Naive thymus-derived CD8-positive, alpha-beta T cell (primary cell): ENCODE data around the gene ZBTB48. TPM values are rescaled to one million over a fixed set of nuclear protein-coding genes. Genes with fewer than 3 reads are reported as not detected.

ENCODE experiments used
- ATAC-seq, 2 donors: fragments of 150-1000 bp; cut with Tn5 transposase in 1 of 2; sonication (Bioruptor Pico), chemical (Tn5 transposase) in 1 of 2; 1 replicate in 1 of 2; 2 replicates in 1 of 2; pipeline ENCODE4 v1.10.0; 2021; ENCODE audit warnings: mild to moderate bottlenecking in 2 of 2, moderate library complexity in 2 of 2
- POLR2A ChIA-PET: fragments of 350-600 bp; sonication (Branson Sonifier 250); formaldehyde crosslinking; loops from one replicate; lab custom pipeline; 2021; ENCODE audit warnings: antibody characterized with exemption; lab: Charles Lee
- DNase-seq, 10 donors: peaks; one replicate each; pipeline versions ENCODE4 v3.0.0 to v3.0.0-alpha.2; 2020 to 2022
- H3K27ac Mint-ChIP-seq, 10 donors: one replicate each; pipeline ENCODE4 v1.8.0; 2020 to 2022; ENCODE audit warnings: mild to moderate bottlenecking in 10 of 10, mixed read lengths in 10 of 10, moderate library complexity in 4 of 10, inconsistent platforms in 1 of 10
- H3K27me3 Mint-ChIP-seq, 5 donors: one replicate each; pipeline ENCODE4 v1.8.0; 2021 to 2022; ENCODE audit warnings: mixed read lengths in 5 of 5
- H3K36me3 Mint-ChIP-seq, 3 donors: one replicate each; pipeline ENCODE4 v1.8.0; 2020 to 2022; ENCODE audit warnings: mixed read lengths in 3 of 3, mild to moderate bottlenecking in 2 of 3, inconsistent platforms in 1 of 3
- H3K4me1 Mint-ChIP-seq, 4 donors: one replicate each; pipeline ENCODE4 v1.8.0; 2021 to 2022; ENCODE audit warnings: mixed read lengths in 4 of 4
- H3K4me3 Mint-ChIP-seq, 10 donors: one replicate each; pipeline ENCODE4 v1.8.0; 2020 to 2022; ENCODE audit warnings: mild to moderate bottlenecking in 10 of 10, mixed read lengths in 10 of 10, moderate library complexity in 6 of 10, inconsistent platforms in 1 of 10
- H3K9me3 Mint-ChIP-seq, 9 donors: one replicate each; pipeline ENCODE4 v1.8.0; 2020 to 2022; ENCODE audit warnings: mixed read lengths in 9 of 9, mild to moderate bottlenecking in 3 of 9, inconsistent platforms in 1 of 9, moderate library complexity in 1 of 9
- polyA plus RNA-seq, 3 donors: library from polyadenylated mRNA; unstranded; fragments of 300-500 nt; fragmentation: Illumina TruSeq; gene quantifications; one replicate each; pipeline ENCODE4 v1.2.3, GENCODE V29; 2021
- total RNA-seq, 8 experiments: library from RNA in 2 of 8; stranded (reverse) in 2 of 8; gene quantifications; one replicate each; pipeline ENCODE4 v1.2.3 and lab custom pipeline; 2021 to 2026

The ZBTB48 gene
- total and polyA plus RNA-seq, 5 experiments from 2014 or later, result 9.8 to 73.2 (median 30.0) TPM

DNA sequence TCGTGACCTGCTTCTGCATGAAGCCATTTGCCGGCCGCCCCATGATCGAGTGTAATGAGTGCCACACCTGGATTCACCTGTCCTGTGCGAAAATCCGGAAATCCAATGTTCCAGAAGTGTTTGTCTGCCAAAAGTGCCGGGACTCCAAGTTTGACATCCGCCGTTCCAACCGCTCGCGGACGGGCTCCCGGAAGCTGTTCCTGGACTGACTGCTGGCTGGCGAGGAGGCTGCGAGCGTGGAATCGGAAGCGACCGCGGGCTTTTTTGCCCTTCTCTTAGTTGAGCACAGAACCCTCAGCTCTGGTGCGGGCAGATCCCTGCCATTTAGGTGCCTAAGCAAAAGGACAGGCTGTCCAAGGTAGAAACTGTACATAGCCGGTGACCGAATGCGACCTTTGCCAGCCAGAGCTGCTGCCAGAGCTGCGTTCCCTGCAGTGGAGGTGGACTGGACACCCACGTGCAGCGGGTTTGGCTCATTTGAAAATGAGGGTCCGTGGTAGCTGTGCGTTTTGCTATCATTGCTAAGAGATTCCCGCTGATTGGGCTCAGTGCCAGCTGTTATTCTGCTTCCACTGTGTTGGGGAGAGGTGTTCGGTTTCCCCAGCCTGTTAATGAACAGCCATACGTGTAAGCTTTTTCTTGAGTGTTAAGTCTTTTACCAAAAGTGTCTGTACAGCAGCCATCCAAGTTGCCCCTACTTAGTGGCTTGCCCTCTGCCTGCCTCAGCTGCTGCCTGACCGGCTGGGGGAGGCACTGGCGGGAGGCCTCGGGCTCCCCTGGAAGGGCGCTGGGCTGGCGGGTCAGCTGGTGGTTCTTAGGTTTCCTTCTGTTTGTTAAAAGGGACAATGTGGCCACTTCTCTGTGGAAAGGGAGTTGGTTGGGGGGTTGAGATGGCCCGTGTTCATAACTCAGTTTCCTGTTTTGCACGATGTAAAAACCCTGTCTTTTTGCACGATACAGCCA, 41.9 kb downstream of the ZBTB48 start:
- no peaks in the 10 kb centered on the region for H3K9me3 Mint-ChIP-seq
- peaks cover 0 to 33% (median 3%) of the 10 kb centered on the region in 3 donors for H3K36me3 Mint-ChIP-seq
- no peak overlapping the region for H3K4me3 Mint-ChIP-seq
- DNase-seq (no peak), ATAC-seq (no peak)
- no peaks in the 10 kb centered on the region for H3K27me3 Mint-ChIP-seq
- peaks cover 5 to 25% (median 17%) of the 10 kb centered on the region in 4 donors for H3K4me1 Mint-ChIP-seq
- POLR2A ChIA-PET, result interaction anchor here (0.6 to 8.2 kb wide), 3 partner anchors 8 to 131 kb away, joined by 3 to 91 read pairs (median 4); partner anchors contain the start of genes KLHL21 and PLEKHG5
- no peak overlapping the region for H3K27ac Mint-ChIP-seq

DNA sequence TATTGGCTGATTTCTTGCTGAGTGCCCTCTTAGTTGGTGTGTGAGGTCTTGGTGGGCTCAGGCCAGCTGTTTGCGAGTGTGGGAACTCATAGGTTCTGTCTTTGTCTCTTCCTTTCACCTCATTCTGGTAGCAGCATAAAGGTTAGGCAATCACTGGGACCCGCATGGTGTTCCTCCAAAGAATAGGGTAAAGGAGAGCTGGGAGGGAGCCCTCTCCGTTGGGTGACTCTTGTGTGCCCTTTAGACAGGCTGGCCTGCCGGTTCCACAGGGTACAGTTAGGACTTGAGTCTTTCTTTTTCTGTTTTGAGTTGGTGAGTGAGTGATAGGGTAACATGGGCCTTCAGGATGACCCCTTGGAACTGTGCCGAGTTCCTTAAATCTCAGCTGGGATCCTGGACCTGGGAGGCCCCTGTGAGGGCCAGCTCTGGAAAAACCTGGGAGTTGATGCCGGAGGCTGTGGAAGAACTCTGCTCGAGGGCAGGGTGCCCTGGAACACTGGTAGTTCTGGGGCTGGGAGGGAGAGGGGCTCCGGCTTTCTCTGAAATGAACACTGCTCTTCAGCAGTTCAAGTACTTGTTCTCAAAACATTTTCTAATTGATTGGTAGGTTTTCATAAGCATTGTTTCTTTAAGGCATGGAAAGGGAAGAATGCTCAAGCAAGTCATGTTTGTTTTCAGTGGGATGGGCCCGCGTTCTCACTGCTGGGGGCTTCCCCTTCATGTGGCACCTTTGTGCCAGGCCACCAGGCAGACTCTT, 42.8 kb downstream of the ZBTB48 start:
- H3K9me3 Mint-ChIP-seq, result no peaks in the 10 kb centered on the region
- DNase-seq (no peak), ATAC-seq (no peak)
- peak overlapping the region in 2 of 10 donors; percentile 2 to 14 for H3K4me3 Mint-ChIP-seq
- POLR2A ChIA-PET, result interaction anchor here (0.6 to 8.2 kb wide), 3 partner anchors 9 to 132 kb away, joined by 3 to 91 read pairs (median 4); partner anchors contain the start of genes KLHL21 and PLEKHG5
- peaks cover 0 to 35% (median 3%) of the 10 kb centered on the region in 3 donors for H3K36me3 Mint-ChIP-seq
- peaks cover 10 to 30% (median 23%) of the 10 kb centered on the region in 4 donors for H3K4me1 Mint-ChIP-seq
- peak overlapping the region in 4 of 10 donors; percentile 13 to 81 (median 28) for H3K27ac Mint-ChIP-seq
- H3K27me3 Mint-ChIP-seq, result no peaks in the 10 kb centered on the region

DNA sequence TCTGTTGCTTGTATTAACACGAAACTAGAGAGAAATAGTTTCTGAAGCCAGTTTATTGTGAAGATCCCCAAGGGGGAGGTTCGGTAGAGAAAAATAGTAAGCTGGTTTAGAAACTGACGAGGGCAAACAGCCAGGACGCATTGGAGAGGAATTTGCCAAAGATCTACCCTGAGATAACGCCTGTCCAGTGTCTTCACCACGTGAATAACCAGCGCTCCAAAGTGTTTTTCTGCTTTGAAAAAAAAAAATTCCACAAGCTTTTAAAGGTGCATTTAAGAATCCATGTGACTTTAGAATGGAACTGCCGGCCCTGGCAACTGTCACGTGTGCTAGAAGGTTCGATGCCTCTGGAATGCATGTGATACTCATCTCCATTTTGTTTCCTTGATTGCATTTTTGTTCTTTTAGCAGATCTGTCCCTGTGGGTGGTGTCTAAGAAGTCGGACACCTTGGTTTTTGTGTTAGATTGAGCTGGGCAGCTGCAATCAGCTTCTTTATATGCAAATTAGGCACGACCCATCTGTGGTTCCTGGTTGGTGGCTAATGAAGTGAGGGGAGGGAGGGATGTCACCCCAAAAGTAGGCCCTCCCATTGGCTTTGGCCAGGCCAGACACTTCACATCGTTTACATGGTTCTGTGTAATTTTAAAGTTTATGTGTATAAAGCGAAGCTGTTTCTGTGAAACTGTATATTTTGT, 43.6 kb downstream of the ZBTB48 start:
- H3K4me3 Mint-ChIP-seq, result peak overlapping the region in 4 of 10 donors; percentile 23 to 81 (median 34)
- peaks cover 15 to 32% (median 30%) of the 10 kb centered on the region in 4 donors for H3K4me1 Mint-ChIP-seq
- DNase-seq (no peak), ATAC-seq (no peak)
- POLR2A ChIA-PET, result interaction anchor here (0.6 to 8.2 kb wide), 3 partner anchors 14 to 40 kb away, joined by 3 to 91 read pairs (median 5); partner anchors contain the start of gene KLHL21
- H3K27me3 Mint-ChIP-seq, result no peaks in the 10 kb centered on the region
- H3K36me3 Mint-ChIP-seq, result peaks cover 0 to 43% (median 3%) of the 10 kb centered on the region in 3 donors
- no peaks in the 10 kb centered on the region for H3K9me3 Mint-ChIP-seq
- H3K27ac Mint-ChIP-seq, result peak overlapping the region in 2 of 10 donors; percentile 60 to 81

- Mint-ChIP-seq H3K27me3 (no peaks in the 10 kb centered on the region), H3K36me3 (peaks cover 0 to 48% (median 5%) of the 10 kb centered on the region in 3 donors), H3K27ac (peak within 1 kb of the TSS; percentile 60 to 94 (median 89)), H3K4me3 (peak within 1 kb of the TSS; percentile 82 to 92 (median 90)), H3K4me1 (peaks cover 17 to 37% (median 34%) of the 10 kb centered on the region in 4 donors), H3K9me3 (no peaks in the 10 kb centered on the region)
- DNase-seq (peak; percentile 82 to 94 (median 86)), ATAC-seq (peak; percentile 95 to 96)
- POLR2A ChIA-PET, result interaction anchor here (0.8 to 8.2 kb wide), 6 partner anchors 9 to 45 kb away, joined by 3 to 91 read pairs (median 4); partner anchors contain the start of genes KLHL21 and ZBTB48
These were observed 45.2 kb downstream of the ZBTB48 start, which contains the start of gene THAP3 for GRCh38 chr1:6624710-6625583. TSS of gene THAP3 (plus strand) at chr1:6624868. CDS start at chr1:6625219, 351 bp downstream.

DNA sequence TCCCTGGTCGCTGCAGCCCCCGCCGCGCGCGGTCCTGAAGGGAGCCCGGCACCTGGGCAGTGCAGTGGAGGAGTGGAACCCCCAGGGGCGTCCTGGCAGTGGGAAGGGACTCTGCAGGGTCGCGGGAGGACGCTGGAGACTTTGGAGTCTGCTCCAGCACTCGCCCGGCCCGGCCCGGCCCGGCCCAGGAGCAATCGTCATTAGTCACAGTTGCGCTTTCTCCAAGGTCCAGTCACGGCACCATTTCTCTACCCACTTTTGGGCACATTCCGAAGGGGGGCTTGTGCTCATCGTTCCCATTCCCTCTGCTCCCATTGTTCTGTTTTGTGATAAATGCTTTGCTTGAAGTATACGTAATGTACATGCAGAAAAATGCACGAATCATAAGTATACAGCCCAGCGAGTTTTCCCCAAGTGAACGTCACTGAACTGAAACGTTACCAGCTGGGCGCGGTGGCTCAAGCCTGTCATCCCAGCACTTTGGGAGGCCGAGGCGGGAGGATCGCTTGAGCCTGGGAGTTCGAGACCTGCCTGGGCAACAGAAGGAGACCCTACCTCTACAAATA, 45.9 kb downstream of the ZBTB48 start:
- Mint-ChIP-seq H3K4me3 (peak overlapping the region; percentile 82 to 92 (median 90)), H3K36me3 (peaks cover 0 to 50% (median 1%) of the 10 kb centered on the region in 3 donors), H3K9me3 (no peaks in the 10 kb centered on the region), H3K27me3 (no peaks in the 10 kb centered on the region), H3K4me1 (peaks cover 17 to 37% (median 34%) of the 10 kb centered on the region in 4 donors), H3K27ac (peak overlapping the region; percentile 53 to 94 (median 87))
- peak in 1 of 10 donors; percentile 11 for DNase-seq
- POLR2A ChIA-PET, result interaction anchor here (0.6 to 8.2 kb wide), 6 partner anchors 10 to 71 kb away, joined by 3 to 91 read pairs (median 4); partner anchors contain the start of genes KLHL21, NOL9 and ZBTB48
- ATAC-seq, result peak in 1 of 2 donors; percentile 51

DNA sequence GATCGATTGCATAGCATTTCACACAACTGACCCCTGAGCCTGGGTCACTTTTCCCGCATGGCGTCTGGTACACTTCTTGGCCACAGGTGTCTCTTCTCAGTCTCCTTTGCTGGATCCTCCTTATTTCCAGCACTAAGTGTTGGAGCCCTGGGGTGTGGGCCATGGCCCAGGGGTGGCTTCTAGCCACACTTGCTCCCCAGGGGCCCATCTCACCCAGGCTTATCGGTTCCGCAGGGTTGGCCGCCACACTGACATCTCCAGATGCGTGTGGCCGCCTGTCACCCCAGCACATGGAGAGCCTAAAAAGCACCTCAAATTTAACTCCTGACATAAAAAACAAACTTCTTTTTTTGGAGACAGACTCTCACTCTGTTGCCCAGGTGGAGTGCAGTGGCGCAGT, 47.2 kb downstream of the ZBTB48 start:
- H3K9me3 Mint-ChIP-seq, result no peaks in the 10 kb centered on the region
- POLR2A ChIA-PET, result interaction anchor here (1.5 to 8.2 kb wide), 2 partner anchors 25 to 73 kb away, joined by 4 to 91 read pairs; partner anchors contain the start of genes KLHL21 and NOL9
- H3K27me3 Mint-ChIP-seq, result no peaks in the 10 kb centered on the region
- H3K4me3 Mint-ChIP-seq, result peak overlapping the region; percentile 6 to 92 (median 90)
- peaks cover 0 to 46% (median 1%) of the 10 kb centered on the region in 3 donors for H3K36me3 Mint-ChIP-seq
- no peak for ATAC-seq
- DNase-seq, result no peak
- H3K27ac Mint-ChIP-seq, result peak overlapping the region in 5 of 10 donors; percentile 53 to 90 (median 72)
- H3K4me1 Mint-ChIP-seq, result peaks cover 17 to 37% (median 34%) of the 10 kb centered on the region in 4 donors

DNA sequence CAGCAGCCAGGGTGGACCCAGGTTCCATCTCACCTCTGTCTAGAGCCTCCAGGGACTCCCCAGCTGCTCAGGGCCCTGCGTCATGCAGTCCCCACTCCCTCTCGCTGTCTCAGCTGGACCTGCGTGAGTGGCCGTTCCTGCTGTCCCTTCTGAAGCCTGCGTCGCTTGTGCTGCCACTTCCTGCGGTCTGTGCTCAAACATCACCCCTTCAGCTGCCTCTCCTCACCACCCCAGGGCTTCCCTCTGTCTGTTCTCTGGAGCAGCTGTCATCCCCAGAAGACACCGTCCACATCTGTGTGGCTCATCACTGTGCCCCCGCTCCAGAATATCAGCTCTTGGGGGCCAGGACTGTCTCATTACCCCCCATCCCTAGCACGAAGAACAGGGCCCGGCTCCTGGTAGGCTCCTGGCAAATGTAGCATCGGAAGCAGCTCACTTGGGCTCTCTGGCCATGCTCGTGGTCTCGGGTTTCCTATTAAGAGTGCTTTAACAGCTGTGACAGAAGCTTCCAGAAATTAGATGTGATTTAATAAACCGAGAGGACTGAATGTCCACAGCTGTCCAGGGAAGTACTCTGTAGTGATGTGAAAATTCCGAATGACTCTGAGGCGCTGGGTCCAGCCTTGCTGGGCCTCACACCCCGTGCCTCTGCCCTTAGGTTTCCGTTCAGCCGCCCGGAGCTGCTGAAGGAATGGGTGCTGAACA, 48.2 kb downstream of the ZBTB48 start:
- DNase-seq (peak in 1 of 10 donors; percentile 50), ATAC-seq (no peak)
- no peaks in the 10 kb centered on the region for H3K27me3 Mint-ChIP-seq
- peak overlapping the region in 3 of 10 donors; percentile 38 to 89 (median 66) for H3K27ac Mint-ChIP-seq
- H3K36me3 Mint-ChIP-seq, result peaks cover 0 to 51% (median 1%) of the 10 kb centered on the region in 3 donors
- no peaks in the 10 kb centered on the region for H3K9me3 Mint-ChIP-seq
- POLR2A ChIA-PET, result interaction anchor here (0.5 to 8.2 kb wide), 4 partner anchors 16 to 67 kb away, joined by 3 to 91 read pairs (median 5); partner anchors contain the start of gene KLHL21
- peak overlapping the region in 9 of 10 donors; percentile 6 to 92 (median 69) for H3K4me3 Mint-ChIP-seq
- peaks cover 17 to 37% (median 34%) of the 10 kb centered on the region in 4 donors for H3K4me1 Mint-ChIP-seq

- Mint-ChIP-seq H3K27ac (peak overlapping the region in 2 of 10 donors; percentile 33 to 58), H3K4me1 (peaks cover 17 to 37% (median 32%) of the 10 kb centered on the region in 4 donors), H3K4me3 (no peak overlapping the region), H3K36me3 (peaks cover 0 to 58% (median 7%) of the 10 kb centered on the region in 3 donors), H3K27me3 (no peaks in the 10 kb centered on the region), H3K9me3 (no peaks in the 10 kb centered on the region)
- ATAC-seq (no peak), DNase-seq (peak in 1 of 10 donors; percentile 36)
- POLR2A ChIA-PET, result interaction anchor here (8.2 kb wide), 1 partner anchor 27 kb away, joined by 91 read pairs; the partner anchor contains the start of gene KLHL21
These were observed 49.2 kb downstream of the ZBTB48 start for GRCh38 chr1:6628971-6629479.

GRCh38 chr1:6630027-6630426, 50.2 kb downstream of the ZBTB48 start:
- H3K27ac Mint-ChIP-seq, result peak overlapping the region in 3 of 10 donors; percentile 37 to 75 (median 60)
- peak overlapping the region in 1 of 10 donors; percentile 63 for H3K4me3 Mint-ChIP-seq
- no peaks in the 10 kb centered on the region for H3K9me3 Mint-ChIP-seq
- peaks cover 17 to 37% (median 26%) of the 10 kb centered on the region in 4 donors for H3K4me1 Mint-ChIP-seq
- DNase-seq (peak in 1 of 10 donors; percentile 61), ATAC-seq (no peak)
- peaks cover 0 to 67% (median 9%) of the 10 kb centered on the region in 3 donors for H3K36me3 Mint-ChIP-seq
- POLR2A ChIA-PET, result interaction anchor here (0.7 kb wide), 1 partner anchor 44 kb away, joined by 3 read pairs; no protein-coding TSS in a partner anchor
- H3K27me3 Mint-ChIP-seq, result no peaks in the 10 kb centered on the region
